Activated CD4-positive, CD25-positive, alpha-beta regulatory T cell treated with anti-CD3 and anti-CD28 coated beads, Interleukin-2, amount 50 U/mL, for 24 hours (primary cell): Measurements from ENCODE around the gene ELK4.
A peak's percentile ranks its signal among the peaks of the same experiment; 100 is the strongest.
"Not testable (repeated sequence)": the region's sequence is repeated elsewhere in the genome, so short reads cannot be mapped to it uniquely, and the experiment has no call there.

Experiments used
- ATAC-seq, 2 donors: fragments of 150-1000 bp; cut with Tn5 transposase; one replicate each; pipeline ENCODE4 v1.10.0; 2021; ENCODE audit warnings: mild to moderate bottlenecking in 1 of 2, moderate library complexity in 1 of 2

Gene ELK4

DNA sequence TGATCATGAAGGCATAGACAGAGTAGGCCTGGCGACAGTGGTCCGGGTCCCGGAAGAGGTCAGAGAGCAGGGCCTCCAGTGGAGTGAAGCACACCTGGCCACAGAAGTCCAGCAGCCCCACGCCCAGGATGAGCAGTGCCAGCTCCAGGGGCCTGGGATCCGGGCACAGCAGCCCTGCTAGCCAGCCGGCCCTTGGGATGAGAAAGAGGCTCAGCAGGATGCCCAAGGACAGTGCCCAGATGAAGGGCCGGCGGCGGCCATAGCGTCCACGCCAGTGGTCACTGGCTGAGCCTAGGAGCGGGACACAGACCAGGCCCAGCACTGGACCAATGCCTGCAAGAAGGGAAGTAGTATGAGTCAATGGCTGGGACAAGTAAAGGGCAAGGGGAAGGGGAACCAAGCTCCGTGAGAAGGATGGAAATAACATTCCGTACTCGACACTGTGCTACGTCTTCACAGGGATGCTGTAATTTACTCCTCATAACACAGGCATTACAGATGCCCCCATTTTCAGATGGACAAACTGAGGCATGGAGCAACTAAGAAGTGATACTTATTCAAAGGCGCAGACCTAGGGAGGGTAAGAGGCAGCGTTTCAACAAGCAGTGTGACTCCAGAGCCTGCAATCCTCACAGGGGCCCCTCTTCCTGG lies 31.6 kb upstream of the ELK4 start:
- ATAC-seq = no peak

DNA sequence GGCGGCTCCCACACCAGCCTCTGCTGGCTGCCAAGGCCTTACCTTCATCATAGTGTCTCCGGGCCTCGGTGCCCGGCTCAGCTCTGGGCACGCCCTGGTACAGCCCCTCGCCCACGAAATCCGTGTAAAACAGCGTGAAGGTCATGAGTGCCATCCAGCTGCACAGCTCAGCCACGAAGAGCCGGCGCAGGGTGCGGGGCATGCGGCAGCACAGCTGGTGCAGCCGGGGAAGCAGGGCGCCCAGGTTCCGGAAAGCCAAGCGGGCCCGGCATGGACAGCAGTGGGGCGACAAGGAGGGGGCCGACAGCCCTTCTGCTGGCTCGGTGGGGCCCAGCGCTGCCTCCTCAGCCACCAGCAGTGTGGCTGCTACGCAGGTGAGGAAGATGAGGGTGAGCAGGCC lies 31.0 kb upstream of the ELK4 start:
- no peak for ATAC-seq

DNA sequence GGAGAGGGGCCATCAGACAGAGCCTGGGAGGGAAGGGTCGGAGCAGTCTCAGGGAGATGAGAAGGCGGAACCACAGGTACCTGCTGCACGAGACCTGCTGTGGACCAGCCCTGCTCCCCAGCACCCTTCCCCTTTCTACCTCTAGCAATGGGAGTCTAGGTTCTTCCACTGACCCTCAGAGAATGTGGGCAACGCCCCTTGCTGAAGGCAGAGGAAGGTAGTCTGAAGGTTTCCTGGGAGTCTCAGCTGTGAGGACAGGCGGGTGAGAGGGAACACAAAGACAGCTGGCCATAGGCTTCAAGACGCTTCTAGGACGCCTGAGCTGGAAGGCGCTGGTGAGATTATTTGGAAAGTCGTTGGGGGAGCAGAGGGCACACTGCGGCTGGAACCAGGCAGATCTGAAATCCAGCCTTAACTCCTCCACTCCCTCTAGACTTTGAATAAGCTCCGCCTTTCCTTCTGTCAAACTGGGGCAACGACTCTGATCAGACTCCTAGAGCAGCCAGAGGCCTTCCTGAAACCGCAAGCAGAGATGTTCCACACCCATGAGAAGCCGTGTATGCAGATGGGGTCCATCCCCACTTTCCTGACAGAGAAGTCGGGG lies 30.4 kb upstream of the ELK4 start:
- no peak for ATAC-seq

DNA sequence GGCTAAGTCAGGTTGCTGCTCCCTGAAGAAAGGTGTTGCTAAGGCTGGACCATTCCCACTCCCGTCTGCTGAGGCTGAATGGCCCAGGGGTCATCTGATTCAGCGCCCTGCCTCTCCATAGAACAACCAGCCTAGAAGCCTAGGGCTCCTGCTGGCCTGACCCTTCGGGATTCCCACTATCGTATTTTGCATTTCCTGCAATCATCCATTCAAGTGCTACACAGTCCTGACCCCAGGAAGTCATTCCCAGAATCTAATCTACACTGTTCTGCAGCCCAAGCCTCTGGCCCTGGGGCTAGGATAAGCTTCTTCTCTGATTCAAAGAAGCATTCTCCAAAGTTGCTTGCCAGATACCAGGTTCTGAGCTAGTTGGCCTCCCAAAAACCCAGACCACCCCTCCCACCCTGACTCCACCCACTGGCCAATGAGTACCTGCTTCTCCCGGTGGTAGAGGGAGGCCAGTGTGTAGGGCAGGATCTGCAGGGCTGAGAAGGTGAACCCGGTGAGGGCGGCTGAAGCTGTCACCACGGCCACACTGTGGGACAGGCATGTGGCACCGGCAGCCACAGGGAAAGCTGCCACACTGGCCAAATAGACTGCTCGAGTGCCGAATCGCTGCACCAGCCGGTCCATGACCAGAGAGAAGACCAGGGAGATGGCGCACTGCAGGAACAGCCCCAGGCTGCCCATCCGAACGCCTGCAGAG lies 29.8 kb upstream of the ELK4 start:
- no peak for ATAC-seq

DNA sequence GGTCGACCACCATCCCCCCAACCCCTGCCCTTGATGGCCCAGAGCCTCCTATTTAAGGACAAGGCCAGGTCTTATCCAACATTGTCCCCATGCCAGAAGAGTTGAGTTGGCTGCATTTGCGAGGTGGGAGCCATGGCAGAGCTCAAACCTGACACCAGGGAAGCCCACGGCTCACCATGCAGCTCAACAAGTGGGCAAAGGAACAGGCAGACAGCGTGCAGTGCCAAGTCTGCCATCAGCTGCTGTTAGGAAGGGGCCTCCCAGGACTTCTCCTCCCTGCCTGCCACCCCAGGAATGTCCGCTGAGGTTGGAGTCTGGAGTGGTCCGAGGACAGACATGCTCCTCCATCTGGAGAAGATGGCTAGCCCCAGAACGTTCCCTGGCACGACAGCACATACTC lies 28.6 kb upstream of the ELK4 start:
- ATAC-seq = no peak

DNA sequence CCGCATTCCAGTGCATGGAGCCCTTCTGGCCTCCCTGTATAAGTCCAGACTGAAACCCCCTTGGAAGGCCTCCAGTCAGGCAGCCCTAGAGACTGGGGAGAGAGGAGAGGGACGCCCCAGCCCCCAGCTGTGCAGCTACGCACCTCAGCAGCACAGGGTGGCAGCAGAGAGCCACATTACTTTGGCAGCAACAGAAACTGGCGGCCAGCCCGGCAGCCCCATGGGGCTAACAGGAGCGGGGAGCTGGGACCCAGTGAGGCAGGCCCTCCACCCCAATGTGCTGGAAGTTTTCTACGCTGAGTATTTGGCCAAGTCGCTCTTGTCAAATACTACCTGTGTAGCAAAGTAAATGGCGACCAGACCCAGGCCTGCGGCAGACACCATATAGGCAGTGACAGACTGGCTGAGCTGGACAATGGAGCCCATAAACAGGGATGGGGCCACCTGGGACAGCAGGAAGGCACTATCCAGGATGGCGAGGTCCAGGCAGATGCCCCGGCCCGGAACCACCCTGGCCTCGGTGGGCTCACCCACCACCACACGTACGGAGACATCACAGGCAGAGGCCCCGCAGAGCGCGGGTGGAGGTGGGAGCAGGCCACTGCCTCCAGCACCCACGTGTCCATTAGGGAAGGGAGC lies 27.3 kb upstream of the ELK4 start:
- ATAC-seq = peak; percentile 85 to 86

DNA sequence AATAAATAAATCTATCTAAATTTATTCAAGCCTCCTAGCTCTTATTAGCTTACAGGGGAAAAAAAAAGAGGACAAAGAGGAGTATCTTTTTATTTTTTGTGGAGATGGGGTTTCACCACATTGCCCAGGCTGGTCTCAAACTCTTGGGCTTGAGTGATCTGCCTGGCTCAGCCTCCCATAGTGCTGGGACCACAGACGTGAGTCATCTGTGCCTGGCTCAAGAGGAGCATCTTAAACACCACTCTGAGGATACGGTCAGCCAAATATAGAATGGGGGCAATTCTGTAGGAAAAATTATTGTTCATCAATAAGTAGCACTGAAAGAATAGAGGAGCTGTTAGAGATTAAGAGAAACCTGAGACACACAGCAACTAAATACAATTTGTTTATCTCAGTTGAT lies 24.4 kb upstream of the ELK4 start:
- no peak for ATAC-seq

DNA sequence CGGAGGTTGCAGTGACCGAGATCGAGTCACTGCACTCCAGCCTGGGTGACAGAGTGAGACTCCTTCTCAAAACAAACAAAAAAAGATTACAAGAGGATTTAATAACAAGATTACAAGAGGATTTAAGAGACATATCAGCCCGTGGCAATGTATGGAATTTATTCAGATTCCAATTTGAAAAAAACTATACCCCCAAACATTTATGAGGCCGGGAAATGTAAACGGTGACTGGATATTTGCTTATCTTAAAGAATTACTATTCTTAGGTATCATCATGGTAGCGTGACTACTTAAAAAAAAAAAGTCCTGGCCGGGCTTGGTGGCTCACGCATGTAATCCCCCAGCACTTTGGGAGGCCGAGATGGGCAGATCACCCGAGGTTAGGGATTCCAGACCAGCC lies 21.2 kb upstream of the ELK4 start:
- no peak for ATAC-seq

DNA sequence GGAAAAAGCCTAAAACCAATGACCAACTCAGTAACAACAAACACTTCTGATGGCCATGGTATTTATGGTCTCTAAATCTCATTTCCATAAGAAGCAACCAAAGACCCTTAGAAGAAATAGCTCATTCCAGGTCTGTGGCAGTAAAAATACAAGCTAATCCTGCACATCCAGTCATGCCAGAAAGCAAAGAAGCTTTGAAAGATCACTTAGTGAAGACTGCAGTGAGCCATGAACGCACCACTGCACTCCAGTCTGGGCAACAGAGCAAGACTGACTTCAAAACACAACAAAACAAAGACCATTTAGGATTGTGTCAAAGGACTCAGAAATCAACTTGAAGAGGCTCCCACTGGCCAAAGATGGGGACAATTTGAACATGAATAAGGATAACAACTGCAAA lies 18.4 kb upstream of the ELK4 start:
- ATAC-seq = no peak

DNA sequence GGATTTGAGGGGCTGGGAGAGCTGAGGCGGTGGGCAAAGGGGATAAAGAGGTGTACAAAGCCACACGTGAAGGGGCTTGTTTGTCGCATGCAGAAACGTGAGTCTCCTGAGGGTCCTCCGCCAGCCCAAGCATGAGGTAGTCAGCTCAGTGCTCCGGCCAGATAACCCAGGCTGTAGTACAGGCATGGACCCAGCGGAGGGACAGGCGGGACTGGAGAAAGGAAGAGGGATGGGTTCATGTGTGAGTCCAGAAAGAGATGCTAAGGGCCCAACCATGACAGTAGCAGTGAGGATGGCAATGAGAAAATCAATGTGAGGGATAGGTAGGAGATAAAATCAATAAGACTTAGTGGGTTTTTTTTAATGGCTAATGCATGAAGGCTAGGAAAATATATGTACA lies 13.7 kb upstream of the ELK4 start:
- no peak for ATAC-seq

DNA sequence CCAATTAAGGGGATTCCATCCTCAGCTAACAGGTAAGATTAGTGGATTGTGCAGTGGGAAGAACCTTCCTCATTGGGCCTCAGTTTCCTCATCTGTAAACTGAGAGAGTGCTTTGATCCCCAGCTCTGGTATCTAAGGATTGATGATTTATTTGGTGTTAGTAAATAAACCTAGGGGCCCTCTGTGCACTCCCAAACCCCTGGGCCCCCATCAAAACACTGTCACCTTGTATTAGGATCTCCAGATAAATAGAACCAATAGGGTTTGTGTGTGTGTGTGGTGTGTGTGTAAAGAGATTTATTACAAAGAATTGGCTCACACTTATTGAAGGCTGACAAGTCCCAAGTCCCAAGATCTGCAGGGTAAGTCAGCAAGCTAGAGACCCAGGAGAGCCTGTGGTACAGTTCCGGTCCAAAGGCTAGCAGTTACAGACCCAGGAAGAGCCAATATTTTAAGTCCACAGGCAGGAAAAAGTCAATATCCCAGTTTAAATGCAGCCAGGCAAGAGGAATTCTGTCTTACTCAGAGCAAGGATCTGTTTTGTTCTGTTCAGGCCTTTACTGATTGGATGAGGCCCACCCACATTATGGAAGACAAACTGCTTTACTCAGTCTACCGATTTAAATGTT lies 11.0 kb upstream of the ELK4 start:
- no peak for ATAC-seq

DNA sequence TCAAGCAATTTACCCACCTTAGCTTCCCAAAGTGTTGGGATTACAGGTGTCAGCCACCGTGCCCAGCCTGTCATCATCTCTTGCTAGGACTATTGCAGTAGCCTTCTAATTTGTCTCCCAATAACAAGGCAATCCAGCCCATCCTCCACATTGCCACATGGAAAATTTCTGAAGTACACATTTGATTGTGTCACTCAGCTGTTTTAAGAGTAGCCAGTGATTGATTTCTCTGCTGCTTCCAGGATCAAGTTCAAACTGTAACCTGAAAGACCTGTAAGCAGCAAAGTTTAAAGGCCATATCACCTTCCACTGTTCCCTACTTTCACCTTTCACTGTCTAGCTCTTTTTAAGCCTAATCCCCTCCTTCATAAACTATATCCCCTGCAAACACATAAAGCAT lies 7.8 kb upstream of the ELK4 start:
- ATAC-seq = no peak

DNA sequence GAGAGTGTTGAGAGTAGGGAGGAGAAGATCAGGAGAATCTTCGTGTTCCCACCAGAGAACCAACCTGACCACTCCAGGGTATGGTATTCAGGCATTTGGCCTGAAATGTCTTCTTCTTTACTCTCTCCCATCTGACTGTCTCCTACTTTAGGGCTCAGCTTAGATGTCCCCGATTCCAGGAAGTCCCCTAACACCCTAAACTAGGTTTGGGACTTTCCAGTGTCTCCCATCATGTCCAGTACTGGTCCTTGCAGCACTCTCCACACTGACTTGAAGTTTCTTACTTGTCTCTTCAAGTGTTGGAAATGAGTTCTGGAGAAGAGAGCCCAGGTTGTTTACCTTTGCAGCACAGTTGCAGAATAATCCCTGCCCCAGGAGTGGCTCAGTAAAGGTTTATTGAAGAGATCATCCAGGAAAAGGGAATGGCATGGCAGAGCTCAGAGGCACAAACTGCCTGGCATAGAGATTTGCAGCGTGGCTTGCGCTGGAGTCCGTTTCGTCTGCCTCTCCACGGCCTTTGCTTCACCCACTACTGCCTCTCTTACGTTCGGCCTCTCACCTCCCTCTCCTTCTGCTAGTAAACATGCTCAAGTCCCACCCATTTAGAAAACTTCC lies 6.2 kb upstream of the ELK4 start:
- ATAC-seq = no peak

DNA sequence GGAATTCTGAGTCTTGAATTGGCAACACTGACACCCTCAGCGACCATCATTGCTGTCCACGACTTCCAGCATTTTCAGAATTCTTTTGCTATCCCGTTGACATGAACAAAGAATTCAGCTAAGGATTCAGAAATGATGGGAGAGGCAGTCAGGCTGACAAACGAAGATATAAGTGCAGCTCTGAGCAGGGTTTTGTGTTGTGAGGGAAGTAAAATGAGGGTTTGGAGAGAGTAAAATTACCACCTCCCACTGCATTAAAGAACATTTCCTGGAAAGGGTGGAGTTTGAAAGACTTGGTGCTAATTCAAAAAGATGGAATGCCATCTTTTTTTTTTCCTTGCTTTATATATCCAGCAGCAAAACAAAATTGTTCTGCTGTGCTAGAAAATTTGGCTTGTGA lies 4.9 kb upstream of the ELK4 start:
- ATAC-seq = no peak

DNA sequence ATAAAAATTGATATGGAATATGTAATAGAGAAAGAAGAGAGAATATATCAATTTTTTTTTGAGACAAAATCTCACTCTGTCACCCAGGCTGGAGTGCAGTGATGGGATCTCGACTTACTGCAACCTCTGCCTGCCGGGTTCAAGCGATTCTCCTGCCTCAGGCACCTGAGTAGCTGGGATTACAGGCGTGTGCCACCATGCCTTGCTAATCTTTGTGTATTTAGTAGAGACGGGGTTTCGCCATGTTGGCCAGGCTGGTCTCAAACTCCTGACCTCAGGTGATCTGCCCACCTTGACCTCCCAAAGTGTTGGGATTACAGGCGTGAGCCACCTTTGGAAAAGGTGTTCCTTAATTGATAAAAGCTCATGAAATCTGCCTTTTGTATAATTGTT lies 4.3 kb upstream of the ELK4 start:
- not testable (repeated sequence) for ATAC-seq

DNA sequence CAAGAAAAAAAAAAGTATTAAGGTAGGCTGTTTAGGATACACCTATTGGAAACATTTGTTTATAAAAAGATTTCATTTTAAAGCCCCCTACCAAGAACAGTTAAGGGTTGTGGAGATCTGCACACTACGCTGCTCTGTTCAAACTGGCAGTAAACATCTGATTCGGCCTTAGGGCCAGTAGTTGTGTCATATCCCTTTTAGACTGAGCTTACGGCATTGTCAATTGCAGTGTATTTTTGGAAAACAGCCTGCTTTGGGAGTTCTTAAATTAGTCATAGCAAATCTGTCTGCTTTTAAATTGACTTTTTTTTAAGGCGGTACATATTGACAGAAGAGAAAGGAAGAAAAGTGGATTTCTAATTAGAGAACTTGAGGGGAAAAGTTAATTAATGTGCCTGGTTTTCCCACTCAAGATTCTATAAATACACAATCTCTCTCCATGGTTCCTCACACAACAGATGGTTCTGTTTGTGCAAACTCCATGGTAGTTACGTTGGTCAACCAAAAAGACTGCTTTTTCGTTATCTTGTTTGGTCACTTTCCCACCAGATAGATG lies 1.7 kb upstream of the ELK4 start:
- no peak for ATAC-seq

DNA sequence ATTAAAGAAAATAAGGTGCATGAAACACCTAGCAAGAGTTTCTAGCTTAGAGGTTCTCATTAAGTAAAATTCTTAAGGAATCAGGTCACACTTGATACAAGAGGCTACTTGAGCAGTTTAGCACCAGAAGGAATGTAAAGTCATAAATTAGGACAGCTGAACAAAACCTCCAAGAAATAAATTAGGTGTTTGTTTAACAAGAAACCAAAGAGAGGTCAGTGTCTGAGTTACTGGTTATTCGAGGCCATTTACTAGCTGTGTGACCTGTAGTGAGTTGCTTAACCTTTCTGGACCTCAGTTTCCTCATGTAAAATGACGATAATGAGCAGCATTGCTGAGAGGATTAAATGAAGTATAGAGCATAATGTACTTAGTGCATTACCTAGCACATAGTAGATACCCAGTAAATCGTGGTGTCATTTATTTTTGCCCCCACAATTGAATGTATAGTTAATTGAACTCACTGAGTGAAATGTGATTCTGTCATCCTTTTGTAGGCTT lies 908 bp upstream of the ELK4 start:
- no peak for ATAC-seq

DNA sequence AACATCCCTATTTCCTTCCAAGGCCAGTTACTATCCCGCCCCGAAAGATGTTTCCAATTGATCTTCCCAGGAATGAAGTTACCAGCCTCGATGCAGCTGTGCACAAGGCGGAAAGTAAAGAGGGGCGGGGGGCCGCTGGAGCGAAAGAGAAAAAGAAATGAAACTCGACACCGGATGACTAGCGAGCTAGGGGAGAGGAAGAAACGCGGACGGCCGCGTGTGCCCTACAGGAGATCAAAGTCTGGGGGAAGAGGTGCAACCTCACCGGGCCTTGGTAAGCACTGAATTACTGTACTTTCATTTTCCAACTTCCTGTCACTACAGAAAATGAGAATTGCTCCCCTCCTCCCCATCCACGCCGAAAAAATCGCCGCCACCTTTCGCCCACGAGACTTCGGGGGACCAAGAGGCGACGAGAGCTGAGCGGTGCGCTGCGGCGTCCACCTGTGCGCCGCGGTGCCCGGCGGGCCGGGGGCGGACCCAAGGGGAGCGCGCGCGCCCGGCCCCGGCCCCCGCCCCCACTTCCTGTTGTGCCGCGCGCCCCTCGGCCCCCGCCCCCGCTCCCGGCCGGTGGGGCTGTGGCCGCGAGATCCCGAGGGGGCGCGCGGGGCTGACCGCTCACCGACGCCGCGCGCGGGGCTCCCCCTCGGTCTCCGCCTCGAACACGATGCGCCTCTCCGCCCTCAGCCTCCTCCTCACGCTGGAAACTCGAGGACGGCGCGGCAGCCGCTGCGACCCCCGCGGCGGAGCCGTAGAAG lies 622 bp downstream of the ELK4 start:
- peak; percentile 78 to 79 for ATAC-seq

DNA sequence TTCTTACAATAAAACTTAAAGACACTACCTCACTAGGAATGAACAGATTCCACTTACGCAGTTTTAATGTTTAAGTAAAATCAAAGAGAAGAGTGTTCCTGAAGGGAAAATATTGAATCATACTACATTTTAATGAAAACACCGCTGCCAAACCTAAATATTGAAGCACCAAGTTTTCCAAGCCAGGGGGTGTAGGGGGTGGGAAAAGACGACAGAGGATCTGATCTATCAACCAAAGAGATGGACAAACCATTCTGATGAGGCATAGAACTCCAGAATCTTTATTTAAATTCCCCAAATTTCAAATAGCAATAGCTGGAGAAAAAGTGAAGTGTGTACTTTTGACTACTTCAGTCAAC lies 1.2 kb downstream of the ELK4 start:
- ATAC-seq = no peak

DNA sequence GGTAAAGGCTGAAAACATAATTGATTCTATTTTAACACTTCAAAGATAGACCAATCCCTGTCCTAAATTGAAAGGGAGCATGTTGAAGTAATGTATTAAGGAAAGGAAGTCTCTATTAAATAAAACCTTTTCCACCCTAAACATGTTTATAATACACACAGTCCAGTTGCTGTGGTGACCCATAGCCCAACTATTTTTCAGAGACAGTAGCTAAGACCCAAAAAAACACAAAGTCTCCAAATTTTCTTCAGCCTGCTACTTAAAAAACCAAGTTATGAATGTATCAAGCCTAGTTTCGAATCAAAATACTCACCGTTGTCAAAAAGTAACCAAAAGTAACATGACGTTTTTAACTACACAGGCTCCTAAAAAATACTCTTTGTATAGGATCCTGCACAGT lies 1.6 kb downstream of the ELK4 start:
- ATAC-seq = no peak

DNA sequence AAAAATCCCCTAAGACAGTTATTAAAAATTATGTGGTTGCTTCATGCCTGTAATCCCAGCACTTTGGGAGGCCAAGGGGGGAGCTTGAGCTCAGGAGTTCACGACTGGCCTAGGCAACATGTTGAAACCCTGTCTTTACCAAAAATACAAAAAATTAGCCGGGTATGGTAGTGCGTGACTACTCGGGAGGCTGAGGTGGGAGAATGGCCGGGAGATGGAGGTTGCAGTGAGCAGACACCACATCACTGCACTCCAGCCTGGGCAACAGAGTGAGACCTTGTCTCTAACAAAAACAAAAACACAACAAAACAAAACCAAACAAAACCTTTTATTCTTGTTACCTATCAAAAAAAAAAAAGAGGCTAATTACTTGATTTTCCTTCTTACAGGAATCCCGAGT lies 2.1 kb downstream of the ELK4 start:
- no peak for ATAC-seq

DNA sequence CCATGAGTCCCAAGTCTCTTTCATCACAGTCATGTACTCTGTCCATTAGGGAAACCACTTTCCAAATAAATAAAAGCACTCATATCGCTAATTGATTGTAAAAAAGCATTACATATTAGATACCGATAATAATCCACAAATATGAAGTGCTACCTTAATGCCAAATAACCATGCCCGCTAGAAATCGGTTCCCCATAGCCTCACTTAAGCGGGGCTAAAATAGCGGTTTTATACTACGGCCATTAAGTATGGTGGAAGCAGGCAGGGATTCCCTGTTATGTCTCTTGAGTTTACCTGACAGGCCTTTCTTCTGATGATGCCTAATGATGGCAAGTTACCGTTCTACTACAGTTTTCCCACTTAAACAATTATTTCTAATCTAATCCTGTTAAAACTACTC lies 3.9 kb downstream of the ELK4 start:
- no peak for ATAC-seq
